Measurements from ENCODE around the gene ZNF655.
A peak's percentile ranks its signal among the peaks of the same experiment; 100 is the strongest.
"Not testable (repeated sequence)": the region's sequence is repeated elsewhere in the genome, so short reads cannot be mapped to it uniquely, and the experiment has no call there.

The ZNF655 gene

DNA sequence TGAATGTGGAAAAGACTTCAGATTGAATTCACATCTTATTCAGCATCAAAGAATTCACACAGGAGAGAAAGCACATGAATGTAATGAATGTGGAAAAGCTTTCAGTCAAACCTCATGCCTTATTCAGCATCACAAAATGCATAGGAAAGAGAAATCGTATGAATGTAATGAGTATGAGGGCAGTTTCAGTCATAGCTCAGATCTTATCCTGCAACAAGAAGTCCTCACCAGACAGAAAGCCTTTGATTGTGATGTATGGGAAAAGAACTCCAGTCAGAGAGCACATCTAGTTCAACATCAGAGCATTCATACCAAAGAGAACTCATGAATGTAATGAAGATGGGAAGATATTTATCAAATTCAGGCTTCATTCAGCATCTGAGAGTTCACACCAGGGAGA is 14.8 kb downstream of the ZNF655 start:
- TF ChIP-seq, protein P1, sequence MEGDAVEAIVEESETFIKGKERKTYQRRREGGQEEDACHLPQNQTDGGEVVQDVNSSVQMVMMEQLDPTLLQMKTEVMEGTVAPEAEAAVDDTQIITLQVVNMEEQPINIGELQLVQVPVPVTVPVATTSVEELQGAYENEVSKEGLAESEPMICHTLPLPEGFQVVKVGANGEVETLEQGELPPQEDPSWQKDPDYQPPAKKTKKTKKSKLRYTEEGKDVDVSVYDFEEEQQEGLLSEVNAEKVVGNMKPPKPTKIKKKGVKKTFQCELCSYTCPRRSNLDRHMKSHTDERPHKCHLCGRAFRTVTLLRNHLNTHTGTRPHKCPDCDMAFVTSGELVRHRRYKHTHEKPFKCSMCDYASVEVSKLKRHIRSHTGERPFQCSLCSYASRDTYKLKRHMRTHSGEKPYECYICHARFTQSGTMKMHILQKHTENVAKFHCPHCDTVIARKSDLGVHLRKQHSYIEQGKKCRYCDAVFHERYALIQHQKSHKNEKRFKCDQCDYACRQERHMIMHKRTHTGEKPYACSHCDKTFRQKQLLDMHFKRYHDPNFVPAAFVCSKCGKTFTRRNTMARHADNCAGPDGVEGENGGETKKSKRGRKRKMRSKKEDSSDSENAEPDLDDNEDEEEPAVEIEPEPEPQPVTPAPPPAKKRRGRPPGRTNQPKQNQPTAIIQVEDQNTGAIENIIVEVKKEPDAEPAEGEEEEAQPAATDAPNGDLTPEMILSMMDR (conservative IDR thresholded peaks at IDR 0.05; ENCODE audit: low read length): no peak
- no peak for DNase-seq (ENCODE audit: low read depth)
- no peak overlapping the region for H3K4me3 ChIP-seq (ENCODE audit: low read length)

DNA sequence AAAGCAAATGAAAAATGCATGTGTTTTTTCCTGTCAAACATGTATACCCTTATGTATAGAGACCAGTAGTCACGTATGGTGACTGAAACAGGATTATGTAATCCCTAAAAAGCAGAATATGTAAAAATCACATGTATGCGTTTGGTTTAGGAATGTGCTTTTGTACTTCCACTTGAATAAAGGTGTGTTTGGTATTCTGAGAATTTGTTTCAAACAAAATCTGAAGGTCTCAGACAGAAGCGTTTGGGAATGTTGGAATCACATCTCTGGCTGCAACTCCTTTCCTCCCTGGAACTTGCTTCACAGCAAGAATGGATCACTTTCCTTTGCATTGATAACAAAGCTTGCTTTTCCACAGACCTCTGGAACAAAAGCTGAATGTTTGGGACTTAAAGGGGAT is 17.8 kb downstream of the ZNF655 start:
- no peak for DNase-seq (ENCODE audit: low read depth)
- no peak overlapping the region for H3K4me3 ChIP-seq (ENCODE audit: low read length)
- TF ChIP-seq, protein P1 (conservative IDR thresholded peaks at IDR 0.05; ENCODE audit: low read length): no peak

DNA sequence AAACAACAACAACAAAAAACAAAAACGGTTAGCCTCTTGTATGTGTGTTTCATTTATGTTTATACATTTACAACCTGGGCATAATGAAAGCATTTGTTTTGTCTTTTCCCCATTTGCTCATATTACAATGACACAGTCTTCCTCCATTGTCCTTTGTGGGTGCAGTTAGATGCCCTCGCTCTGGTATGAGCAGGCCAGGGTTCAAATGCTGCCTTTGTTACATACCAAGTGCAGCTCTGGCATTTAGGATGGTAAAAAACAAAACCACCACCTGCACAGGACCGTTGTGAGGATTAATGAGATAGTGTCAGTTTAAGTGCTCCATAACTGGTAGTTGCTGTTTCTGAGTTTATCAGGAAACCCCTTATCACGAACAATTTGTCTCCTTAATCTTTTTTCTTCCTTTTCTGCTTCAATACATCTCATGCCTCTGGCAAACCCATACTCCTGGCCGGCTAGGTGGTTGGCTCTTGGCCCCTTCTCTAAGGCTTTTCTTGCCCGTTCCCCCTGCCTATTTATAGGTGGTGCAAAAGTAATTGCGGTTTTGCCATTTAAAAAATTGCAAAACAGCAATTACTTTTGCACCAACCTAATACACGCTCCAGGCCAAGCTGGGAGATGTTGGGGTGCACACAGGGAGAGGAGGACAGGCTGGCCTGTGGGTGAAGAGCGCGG is 21.0 kb downstream of the ZNF655 start:
- DNase-seq (ENCODE audit: low read depth): no peak
- TF ChIP-seq, protein P1 (conservative IDR thresholded peaks at IDR 0.05; ENCODE audit: low read length): no peak
- H3K4me3 ChIP-seq (ENCODE audit: low read length): peak overlapping the region; percentile 68

DNA sequence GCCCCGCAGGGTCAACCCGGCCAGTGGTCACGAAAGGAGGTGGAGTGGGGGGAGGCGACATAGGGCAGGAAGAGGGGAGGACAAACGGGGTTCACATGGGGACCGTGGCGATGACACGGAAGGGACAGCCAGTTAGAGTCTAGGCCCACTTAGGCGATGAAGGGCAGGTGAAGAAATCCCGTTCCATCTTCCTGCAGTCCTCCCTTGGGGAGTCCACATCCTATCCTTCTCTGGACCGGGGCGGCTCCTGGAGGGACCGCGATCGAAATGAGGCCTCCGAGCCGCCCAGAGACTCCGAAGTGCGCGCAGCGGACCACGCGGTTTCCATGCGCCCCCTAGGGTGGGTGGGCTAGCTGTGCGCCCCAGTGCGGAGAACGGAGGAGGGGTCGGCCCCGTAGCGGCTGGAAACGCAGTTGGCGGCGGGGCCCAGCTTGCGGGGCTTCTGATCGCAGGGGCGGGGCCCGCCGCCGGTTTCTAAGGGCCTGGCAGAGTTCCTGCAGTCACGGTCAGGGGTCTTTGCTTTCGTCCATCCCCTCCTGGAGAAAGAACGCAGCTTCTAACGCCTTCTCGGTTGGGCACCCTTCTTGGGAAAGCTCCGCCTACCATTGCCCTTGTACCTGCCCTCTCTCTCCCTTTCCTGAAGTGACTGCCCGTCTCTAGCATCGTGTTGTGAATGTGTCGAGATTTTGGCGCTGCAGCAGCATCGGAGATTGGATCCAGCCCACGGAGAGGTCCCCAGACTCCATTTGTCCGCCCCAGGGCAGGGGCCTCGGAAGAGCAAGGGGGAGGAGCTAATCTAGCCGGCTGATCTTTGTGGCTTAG is 21.7 kb downstream of the ZNF655 start:
- H3K4me3 ChIP-seq (ENCODE audit: low read length): peak overlapping the region; percentile 68
- DNase-seq (ENCODE audit: low read depth): peak; percentile 22

DNA sequence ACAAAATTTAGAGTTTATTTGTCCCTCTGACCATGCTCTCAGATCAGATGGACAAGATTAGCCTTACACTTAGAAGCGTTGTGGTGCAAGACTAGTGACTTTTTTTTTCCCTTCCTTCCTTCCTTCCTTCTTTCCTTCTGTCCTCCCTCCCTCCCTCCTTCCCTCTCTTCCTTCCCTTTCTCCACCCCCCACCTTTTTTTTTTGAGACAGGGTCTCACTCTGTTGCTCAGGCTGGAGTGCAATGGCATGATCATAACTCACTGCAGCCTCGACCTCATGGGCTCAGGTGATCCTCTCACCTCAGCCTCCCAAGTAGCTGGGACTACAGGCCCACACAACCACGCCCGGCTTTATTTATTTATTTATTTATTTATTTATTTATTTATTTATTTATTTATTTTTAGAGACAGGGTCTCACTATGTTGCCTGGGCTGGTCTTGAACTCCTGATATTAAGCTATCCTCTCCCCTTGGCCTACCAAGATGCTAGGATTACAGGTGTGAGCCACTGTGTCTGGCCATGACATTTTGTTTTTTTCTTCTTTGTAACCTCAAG is 22.4 kb downstream of the ZNF655 start:
- H3K4me3 ChIP-seq (ENCODE audit: low read length): peak overlapping the region; percentile 68
- DNase-seq (ENCODE audit: low read depth): not testable (repeated sequence)

More for the DNA sequence above, 21.7 kb downstream of the ZNF655 start:
- TF ChIP-seq, protein P1 (conservative IDR thresholded peaks at IDR 0.05; ENCODE audit: low read length): peak; percentile 36

DNA sequence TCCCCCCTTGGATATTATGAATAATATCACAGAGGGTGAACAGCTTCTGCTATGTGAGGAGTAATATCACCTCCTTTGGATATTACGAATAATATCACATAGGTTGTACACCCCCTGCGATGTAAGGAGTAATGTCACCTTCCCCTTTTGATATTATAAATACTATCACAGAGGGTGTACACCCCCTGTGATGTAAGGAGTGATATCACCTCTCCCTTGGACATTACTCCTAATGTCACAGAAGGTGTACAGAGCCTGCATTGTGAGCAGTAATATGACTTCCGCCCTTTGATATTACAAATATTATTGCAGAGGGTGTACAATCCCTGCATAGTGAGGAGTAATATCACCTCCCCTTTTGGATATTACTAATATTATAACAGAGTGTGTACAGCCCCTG is 30.4 kb downstream of the ZNF655 start:
- TF ChIP-seq, protein P1 (conservative IDR thresholded peaks at IDR 0.05; ENCODE audit: low read length): no peak
- DNase-seq (ENCODE audit: low read depth): no peak
- no peak overlapping the region for H3K4me3 ChIP-seq (ENCODE audit: low read length)

DNA sequence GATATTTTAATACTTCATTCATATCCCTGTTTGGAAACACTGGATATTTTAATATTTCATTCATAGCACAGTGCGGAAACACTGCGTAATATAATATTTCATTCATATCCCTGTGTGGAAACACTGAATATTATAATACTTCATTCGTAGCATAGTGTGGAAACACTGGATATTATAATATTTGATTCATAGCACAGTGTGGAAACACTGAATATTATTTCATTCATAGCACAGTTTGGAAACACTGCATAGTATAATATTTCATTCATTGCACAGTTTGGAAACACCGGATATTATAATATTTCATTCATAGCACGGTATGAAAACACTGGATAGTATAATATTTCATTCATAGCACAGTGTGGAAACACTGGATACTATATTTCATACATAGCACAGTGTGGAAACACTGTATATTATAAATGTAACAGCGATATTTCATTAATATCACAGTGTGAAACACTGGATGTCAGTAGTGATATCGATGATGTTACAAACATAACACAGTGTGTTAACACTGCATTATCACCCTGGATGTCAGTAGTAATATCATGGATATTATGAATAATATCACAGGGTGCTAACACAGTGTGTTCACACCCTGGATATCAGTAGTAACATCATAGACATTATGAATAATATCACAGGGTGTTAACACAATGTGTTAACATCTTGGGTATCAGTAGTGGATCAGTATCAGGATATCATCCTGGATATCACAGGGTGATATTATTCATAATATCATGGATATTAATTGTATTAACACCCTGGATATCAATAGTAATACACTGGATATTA is 36.7 kb downstream of the ZNF655 start:
- TF ChIP-seq, protein P1 (conservative IDR thresholded peaks at IDR 0.05; ENCODE audit: low read length): no peak
- no peak overlapping the region for H3K4me3 ChIP-seq (ENCODE audit: low read length)
- DNase-seq (ENCODE audit: low read depth): no peak

Measured in AG10803 (cell line).